Hematopoietic multipotent progenitor cell treated with erythropoietin and hydrocortisone succinate and interleukin-3 and kit ligand, for 6 days (in vitro differentiated cells): ENCODE results near the gene CCR5AS.
"Not testable (repeated sequence)": the region's sequence is repeated elsewhere in the genome, so short reads cannot be mapped to it uniquely, and the experiment has no call there.

Experiments used
- DNase-seq: peaks from one replicate; pipeline ENCODE4 v3.0.0-alpha.2; 2015

Gene CCR5AS

GRCh38 chr3:46427916-46428833 lies 21.3 kb upstream of the CCR5AS start:
- peak; percentile 91 for DNase-seq

GRCh38 chr3:46427404-46427803 lies 20.5 kb upstream of the CCR5AS start:
- DNase-seq = not testable (repeated sequence)

- DNase-seq = peak; percentile 68
Observed at GRCh38 chr3:46426476-46426875, 19.6 kb upstream of the CCR5AS start.

- DNase-seq = no peak
Observed at GRCh38 chr3:46423588-46423987, 16.7 kb upstream of the CCR5AS start.

- peak; percentile 61 for DNase-seq
Observed at GRCh38 chr3:46422617-46423016, 15.8 kb upstream of the CCR5AS start.

- no peak for DNase-seq
Observed at GRCh38 chr3:46420931-46421330, 14.1 kb upstream of the CCR5AS start.

- DNase-seq = no peak
Observed at GRCh38 chr3:46419816-46420215, 12.9 kb upstream of the CCR5AS start.

GRCh38 chr3:46417841-46418611 lies 11.2 kb upstream of the CCR5AS start:
- no peak for DNase-seq

- no peak for DNase-seq
Observed at GRCh38 chr3:46416811-46417510, 10.1 kb upstream of the CCR5AS start.

GRCh38 chr3:46416125-46416810 lies 9.4 kb upstream of the CCR5AS start:
- DNase-seq = peak; percentile 64

- no peak for DNase-seq
Observed at GRCh38 chr3:46414739-46415138, 7.9 kb upstream of the CCR5AS start.

GRCh38 chr3:46413951-46414350 lies 7.1 kb upstream of the CCR5AS start:
- no peak for DNase-seq

- DNase-seq = no peak
Observed at GRCh38 chr3:46412786-46413298, 6.0 kb upstream of the CCR5AS start.

- no peak for DNase-seq
Observed at GRCh38 chr3:46411271-46411670, 4.4 kb upstream of the CCR5AS start.

GRCh38 chr3:46410669-46411068 lies 3.8 kb upstream of the CCR5AS start:
- no peak for DNase-seq

GRCh38 chr3:46409739-46410489 lies 3.0 kb upstream of the CCR5AS start:
- DNase-seq = no peak

- DNase-seq = no peak
Observed at GRCh38 chr3:46408853-46409252, 2.0 kb upstream of the CCR5AS start.

GRCh38 chr3:46407970-46408369 lies 1.1 kb upstream of the CCR5AS start:
- DNase-seq = no peak

GRCh38 chr3:46406443-46406787 lies 451 bp downstream of the CCR5AS start:
- DNase-seq = no peak

- no peak for DNase-seq
Observed at GRCh38 chr3:46405301-46406019, 1.4 kb downstream of the CCR5AS start.

GRCh38 chr3:46402902-46403301 lies 4.0 kb downstream of the CCR5AS start:
- not testable (repeated sequence) for DNase-seq
